Endodermal cell (in vitro differentiated cells): Measurements from ENCODE around the gene CFAP74. TPM values are rescaled to one million over a fixed set of nuclear protein-coding genes. Genes with fewer than 3 reads are reported as not detected.

Experiments
- DNase-seq: peaks from one replicate; pipeline ENCODE4 v3.0.0-alpha.2; 2017
- H3K27ac ChIP-seq: 2 replicates; pipeline ENCODE4 v1.5.1; 2013; ENCODE audit warnings: mild to moderate bottlenecking, low read depth, low read length, moderate library complexity
- H3K27me3 ChIP-seq: 2 replicates; pipeline ENCODE4 v1.6.1; 2013; ENCODE audit warnings: mild to moderate bottlenecking, low read length, moderate library complexity; ENCODE audit not compliant: insufficient read depth, control insufficient read depth, poor library complexity, severe bottlenecking
- H3K36me3 ChIP-seq: 2 replicates; pipeline ENCODE4 v1.7.0; 2013; ENCODE audit warnings: mild to moderate bottlenecking, low read length, moderate library complexity; ENCODE audit not compliant: control insufficient read depth, insufficient read depth
- H3K4me1 ChIP-seq: one replicate; pipeline ENCODE4 v1.7.0; 2013; ENCODE audit warnings: low read length; ENCODE audit not compliant: control insufficient read depth, insufficient read depth
- H3K4me3 ChIP-seq: 2 replicates; pipeline ENCODE4 v1.5.1; 2013; ENCODE audit warnings: mild to moderate bottlenecking, low read length, moderate library complexity
- H3K9ac ChIP-seq: 2 replicates; pipeline ENCODE4 v1.6.1; 2013; ENCODE audit warnings: mild to moderate bottlenecking, low read length, moderate library complexity; ENCODE audit not compliant: poor library complexity, severe bottlenecking; ENCODE audit errors: extremely low read depth
- H3K9me3 ChIP-seq: 2 replicates; pipeline ENCODE4 v1.6.1; 2013; ENCODE audit warnings: mild to moderate bottlenecking, low read length, moderate library complexity; ENCODE audit not compliant: control insufficient read depth
- H3K27ac Mint-ChIP-seq: 2 replicates; pipeline ENCODE4 v1.8.0; 2020; ENCODE audit warnings: mixed read lengths
- H3K27me3 Mint-ChIP-seq: 2 replicates; pipeline ENCODE4 v1.8.0; 2021; ENCODE audit warnings: mild to moderate bottlenecking, mixed read lengths; ENCODE audit not compliant: insufficient read depth
- H3K36me3 Mint-ChIP-seq: 2 replicates; pipeline ENCODE4 v1.8.0; 2020; ENCODE audit warnings: low read depth, mixed read lengths
- H3K4me1 Mint-ChIP-seq: 2 replicates; pipeline ENCODE4 v1.8.0; 2020; ENCODE audit warnings: mixed read lengths
- H3K4me3 Mint-ChIP-seq: 2 replicates; pipeline ENCODE4 v1.8.0; 2020; ENCODE audit warnings: mild to moderate bottlenecking, moderate library complexity, mixed read lengths
- H3K9me3 Mint-ChIP-seq: 2 replicates; pipeline ENCODE4 v1.8.0; 2020; ENCODE audit warnings: mild to moderate bottlenecking, mixed read lengths
- CTCF ChIP-seq: fragments of 200-600 bp; sonication (generic); conservative IDR thresholded peaks from 2 replicates; pipeline ENCODE4 v1.5.0; 2021; ENCODE audit warnings: antibody characterized with exemption, mild to moderate bottlenecking
- WGBS, 2 experiments: methylation state at CpG; one replicate each; pipeline versions ENCODE4 v1.1.5 to v1.1.7; 2013; ENCODE audit warnings: missing lambda C conversion rate in 2 of 2, mixed read lengths in 1 of 2; ENCODE audit not compliant: insufficient coverage in 1 of 2, insufficient read length in 1 of 2; 5-methylcytosine and 5-hydroxymethylcytosine counted together
- total RNA-seq, 2 donors: library from RNA; stranded (reverse); fragmentation: NEBNext Ultra II Directional in 1 of 2; extraction: Animal tissue kit (Norgen Biotek cat#: 25700) in 1 of 2; gene quantifications; 2 replicates in 1 of 2; 3 replicates in 1 of 2; pipeline ENCODE4 v1.2.1, GENCODE V29; 2021

Gene CFAP74
- total RNA-seq, 2 donors from 2014 or later, result 0.58 to 0.75 TPM

DNA sequence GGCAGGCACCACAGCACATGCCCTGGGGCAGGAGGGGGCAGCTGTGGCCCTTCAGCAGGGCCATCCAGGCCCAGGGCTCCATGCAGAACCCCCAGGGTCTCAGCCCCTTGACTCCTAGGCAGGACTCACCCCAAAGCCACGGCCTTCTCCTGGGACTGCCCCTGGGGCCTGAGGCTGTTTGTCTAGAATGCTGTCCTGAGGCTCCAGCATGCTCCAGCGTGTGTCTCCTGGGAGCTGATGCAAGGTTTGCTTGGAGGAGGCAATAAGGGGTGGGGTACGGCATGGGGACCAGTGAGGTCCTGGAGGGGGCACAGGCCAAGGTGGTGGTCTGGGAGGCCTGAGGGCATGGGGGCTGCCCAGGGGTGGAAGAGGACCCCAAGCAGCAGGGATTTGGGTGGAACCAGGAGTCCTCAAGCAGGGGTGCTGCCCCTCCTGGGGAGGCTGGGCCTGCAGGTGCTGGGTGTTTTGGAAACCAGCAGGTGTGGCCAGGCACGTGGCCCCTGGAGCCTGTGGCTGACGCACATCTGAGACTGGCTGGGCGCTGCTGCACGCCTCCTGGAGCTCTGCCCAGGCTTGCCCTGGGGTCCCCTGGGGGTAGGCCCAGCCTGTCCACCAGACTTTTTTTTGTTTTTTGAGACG, 96.4 kb downstream of the CFAP74 start:
- H3K9me3 ChIP-seq, result peaks cover 5% of the 10 kb centered on the region
- WGBS, 2 experiments, result 86 to 95% methylated on average over 2 to 8 of the region's 8 CpGs
- no peaks in the 10 kb centered on the region for H3K27me3 Mint-ChIP-seq
- H3K4me3 Mint-ChIP-seq, result no peak overlapping the region
- peaks cover 7% of the 10 kb centered on the region for H3K4me1 Mint-ChIP-seq
- H3K4me1 ChIP-seq, result no peaks in the 10 kb centered on the region
- no peak overlapping the region for H3K4me3 ChIP-seq
- H3K36me3 Mint-ChIP-seq, result no peaks in the 10 kb centered on the region
- no peaks in the 10 kb centered on the region for H3K27me3 ChIP-seq
- DNase-seq, result no peak
- H3K27ac ChIP-seq, result no peak overlapping the region
- no peaks in the 10 kb centered on the region for H3K36me3 ChIP-seq
- no peak for TF ChIP-seq CTCF
- H3K9ac ChIP-seq, result no peak overlapping the region
- no peak overlapping the region for H3K27ac Mint-ChIP-seq
- H3K9me3 Mint-ChIP-seq, result peaks cover 4% of the 10 kb centered on the region

GRCh38 chr1:1906185-1907097, 97.1 kb downstream of the CFAP74 start:
- TF ChIP-seq CTCF, result peak; percentile 93
- Histone ChIP-seq H3K9me3 (peaks cover 5% of the 10 kb centered on the region), H3K4me1 (no peaks in the 10 kb centered on the region), H3K27ac (no peak overlapping the region), H3K36me3 (no peaks in the 10 kb centered on the region), H3K9ac (no peak overlapping the region), H3K4me3 (no peak overlapping the region), H3K27me3 (no peaks in the 10 kb centered on the region)
- Mint-ChIP-seq H3K9me3 (peaks cover 4% of the 10 kb centered on the region), H3K4me1 (peaks cover 7% of the 10 kb centered on the region), H3K27ac (no peak overlapping the region), H3K36me3 (no peaks in the 10 kb centered on the region), H3K4me3 (no peak overlapping the region), H3K27me3 (no peaks in the 10 kb centered on the region)
- 30 to 34% methylated on average over 15 of the region's 15 CpGs for WGBS, 2 experiments
- peak; percentile 95 for DNase-seq

DNA sequence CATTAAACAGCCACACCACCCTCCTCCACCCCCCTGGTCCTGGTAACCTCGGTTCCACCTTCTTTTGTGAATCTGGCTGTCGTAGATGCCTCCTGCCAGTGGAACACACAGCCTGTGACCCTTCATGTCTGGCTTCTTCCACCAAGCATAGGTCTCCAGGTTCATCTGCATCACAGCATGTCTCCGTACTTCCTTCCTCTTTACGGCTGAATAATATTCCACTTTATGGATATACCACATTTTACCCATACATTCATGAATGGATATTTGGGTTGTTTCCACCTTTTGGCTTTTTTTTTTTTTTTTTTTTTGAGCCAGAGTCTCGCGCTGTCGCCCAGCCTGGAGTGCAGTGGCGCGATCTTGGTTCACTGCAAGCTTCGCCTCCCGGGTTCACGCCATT, 100.4 kb downstream of the CFAP74 start:
- H3K4me1 ChIP-seq, result no peaks in the 10 kb centered on the region
- Mint-ChIP-seq H3K9me3 (peaks cover 4% of the 10 kb centered on the region), H3K4me1 (peaks cover 3% of the 10 kb centered on the region), H3K27ac (no peak overlapping the region), H3K27me3 (peaks cover 1% of the 10 kb centered on the region), H3K4me3 (no peak overlapping the region), H3K36me3 (no peaks in the 10 kb centered on the region)
- H3K9ac ChIP-seq, result no peak overlapping the region
- TF ChIP-seq CTCF, result no peak
- peaks cover 5% of the 10 kb centered on the region for H3K9me3 ChIP-seq
- DNase-seq, result no peak
- H3K27me3 ChIP-seq, result no peaks in the 10 kb centered on the region
- H3K27ac ChIP-seq, result no peak overlapping the region
- no peak overlapping the region for H3K4me3 ChIP-seq
- WGBS, 2 experiments, result 88 to 100% methylated on average over 1 to 12 of the region's 12 CpGs
- no peaks in the 10 kb centered on the region for H3K36me3 ChIP-seq
